GM12872 (cell line): Measurements from ENCODE around the gene FOXL2NB.

ENCODE experiments used
- CTCF ChIP-seq: IDR thresholded peaks from 3 replicates; pipeline ENCODE4 v1.5.1; 2011; ENCODE audit warnings: low read depth, mild to moderate bottlenecking, low read length, moderate library complexity; ENCODE audit not compliant: insufficient read depth

The FOXL2NB gene

GRCh38 chr3:138935505-138935862, 11.5 kb upstream of the FOXL2NB start:
- no peak for TF ChIP-seq CTCF

GRCh38 chr3:138935863-138936740, 10.9 kb upstream of the FOXL2NB start:
- peak; percentile 95 for TF ChIP-seq CTCF

DNA sequence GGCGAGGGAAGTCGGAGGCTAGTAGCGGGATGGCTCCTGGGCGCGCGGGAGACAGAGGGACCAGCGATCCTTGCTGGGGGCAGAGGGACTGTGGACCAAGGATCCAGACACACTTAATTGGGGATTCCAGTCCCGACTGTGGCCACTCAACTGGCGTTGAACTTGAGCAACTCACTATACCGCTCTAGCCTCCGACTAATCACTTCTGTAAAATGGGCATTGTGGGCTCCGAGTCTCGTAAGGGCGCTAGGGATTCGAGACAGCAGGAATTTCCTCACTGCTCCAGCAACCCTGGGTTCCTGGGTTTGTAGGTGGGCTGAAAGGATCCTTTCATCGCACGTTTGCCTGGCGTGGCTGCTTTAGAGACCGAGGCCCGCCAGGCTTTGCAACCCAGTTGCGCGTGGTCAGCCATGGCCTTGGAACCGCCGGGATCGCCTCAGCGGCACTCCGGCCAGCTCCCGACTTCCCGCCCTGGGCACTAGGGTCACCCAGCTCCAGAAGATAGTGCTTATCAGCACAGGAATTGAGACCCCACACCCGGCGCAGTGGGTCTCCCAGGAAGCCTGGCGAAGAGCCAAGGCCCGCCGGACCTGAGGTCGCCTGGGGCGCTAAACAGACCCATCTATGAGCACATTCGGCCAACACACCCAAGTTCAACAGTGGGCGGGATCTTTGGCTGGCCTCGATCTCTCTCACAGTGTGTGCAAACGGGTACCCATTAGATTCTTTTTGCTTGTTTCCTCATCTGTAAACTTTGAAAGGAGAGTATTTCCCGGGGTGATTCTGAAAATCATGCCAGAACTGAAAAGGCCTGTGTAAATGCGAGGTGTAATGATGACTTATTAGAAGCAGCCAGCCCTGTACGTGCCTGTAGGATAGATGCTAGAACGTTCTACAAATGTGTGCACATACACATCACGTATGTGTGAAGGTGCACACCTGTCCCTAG, 10.0 kb upstream of the FOXL2NB start:
- TF ChIP-seq CTCF = no peak

DNA sequence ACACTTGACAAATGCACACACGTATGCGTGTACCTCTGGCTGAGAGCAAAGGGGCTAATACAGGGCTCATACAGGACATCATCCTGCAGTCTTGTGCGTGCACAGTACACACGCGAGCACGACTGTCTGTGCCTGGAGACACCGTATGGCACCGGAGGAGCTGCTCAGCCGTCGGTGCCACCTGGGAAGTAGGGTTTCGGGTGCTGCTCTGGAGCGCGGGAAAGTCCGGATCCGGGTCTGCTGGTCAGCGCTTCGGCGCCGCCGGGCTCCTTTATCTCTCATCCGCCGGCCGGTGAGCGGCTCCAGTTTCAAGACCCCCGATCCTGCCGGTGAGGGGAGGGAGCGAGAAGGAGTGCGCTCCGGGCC, 9.3 kb upstream of the FOXL2NB start:
- no peak for TF ChIP-seq CTCF

DNA sequence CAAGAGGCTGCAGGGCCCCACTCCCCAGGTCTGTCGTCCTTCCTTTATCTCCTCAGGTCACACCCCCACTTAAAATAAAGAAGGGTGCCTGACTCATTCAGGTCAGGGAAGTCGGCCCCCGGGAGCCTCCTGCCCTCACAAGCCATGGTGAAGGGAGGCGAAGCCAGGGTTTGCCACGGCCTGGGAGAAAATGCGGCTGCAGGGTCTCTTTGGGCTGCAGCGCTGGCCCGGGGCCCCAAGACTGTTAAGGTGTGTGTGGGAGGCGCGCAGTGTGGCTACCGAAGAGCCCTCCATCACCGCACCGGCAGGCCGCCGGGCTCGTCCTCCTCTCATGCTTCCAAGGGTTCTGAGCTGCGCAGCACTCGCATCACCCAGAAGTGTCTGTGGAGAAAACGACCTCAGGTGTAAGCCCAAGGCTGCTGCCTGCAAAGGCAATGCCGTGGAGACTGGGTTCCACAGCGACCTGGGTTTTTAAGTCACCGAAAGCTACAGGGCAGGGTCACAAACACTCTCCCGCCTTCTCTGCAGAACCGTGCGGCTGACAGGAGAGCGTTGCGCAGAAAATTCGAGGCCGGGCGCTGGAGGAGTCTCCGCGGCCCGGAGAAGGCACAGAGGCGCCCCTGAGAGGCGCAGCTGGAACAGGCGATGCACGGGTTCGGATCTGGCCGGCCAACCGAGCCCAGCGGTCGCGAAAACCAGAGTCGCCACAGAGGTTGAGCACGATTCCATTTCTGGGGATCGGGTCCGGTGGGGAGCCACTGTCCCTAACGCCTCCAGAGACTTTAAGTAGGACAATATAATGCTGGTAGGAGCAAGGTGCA, 8.8 kb upstream of the FOXL2NB start:
- TF ChIP-seq CTCF = no peak

GRCh38 chr3:138938877-138939560, 8.0 kb upstream of the FOXL2NB start:
- TF ChIP-seq CTCF = no peak
